ENCODE data around the gene ERC2. TPM values are rescaled to one million over a fixed set of nuclear protein-coding genes. Genes with fewer than 3 reads are reported as not detected.

ERC2 gene
- total and polyA plus RNA-seq, 2 of the 13 experiments (the other 11 are each of a cell fraction or from before 2014, with no cell fraction given) = 0.16 to 0.22 TPM

- TF ChIP-seq POLR2G (IDR thresholded peaks at IDR 0.05; ENCODE audit: low read depth, low read length) (no peak), BRD4 (CRISPR knock-in tag; IDR thresholded peaks at IDR 0.05) (no peak), MLX (CRISPR knock-in tag; IDR thresholded peaks at IDR 0.05) (no peak), ZNF816 (CRISPR knock-in tag; IDR thresholded peaks at IDR 0.05; ENCODE audit: borderline replicate concordance) (no peak), EEA1 (CRISPR knock-in tag; IDR thresholded peaks at IDR 0.05; ENCODE audit: borderline replicate concordance) (no peak), SP2 (CRISPR knock-in tag; IDR thresholded peaks at IDR 0.05) (no peak), ZNF30 (CRISPR knock-in tag; IDR thresholded peaks at IDR 0.05) (no peak), PAF1 (CRISPR knock-in tag; IDR thresholded peaks at IDR 0.05) (no peak), LCORL (IDR thresholded peaks at IDR 0.05) (no peak), LCORL (CRISPR knock-in tag; IDR thresholded peaks at IDR 0.05) (no peak), RORA (CRISPR knock-in tag; IDR thresholded peaks at IDR 0.05) (no peak), FOSL1 (CRISPR knock-in tag; IDR thresholded peaks at IDR 0.05; ENCODE audit: borderline replicate concordance) (no peak), ZNF20 (CRISPR knock-in tag; IDR thresholded peaks at IDR 0.05) (no peak), HNF1A (IDR thresholded peaks at IDR 0.05; ENCODE audit: low read depth) (no peak), HNF1A (CRISPR knock-in tag; IDR thresholded peaks at IDR 0.05; ENCODE audit: borderline replicate concordance) (no peak), GFI1 (CRISPR knock-in tag; IDR thresholded peaks at IDR 0.05; ENCODE audit: borderline replicate concordance) (no peak), REST (IDR thresholded peaks at IDR 0.05; ENCODE audit: borderline replicate concordance in 1 of 2, low read depth in 1 of 2, low read length in 2 of 2) (no peak), BRCA1 (CRISPR knock-in tag; IDR thresholded peaks at IDR 0.05) (no peak)
- H3K27ac ChIP-seq (ENCODE audit: extremely low read length, insufficient read depth, low read length) = no peak overlapping the region
- intact Hi-C loops (cut with micrococcal nuclease; ENCODE audit: unreplicated experiment) (no loop called here), in situ Hi-C loops (cut with HindIII; ENCODE audit: extremely low pct_ligation_motif_present, low pct_unique_long_range_greater_than_20kb) (no loop called here)
- H3K36me3 ChIP-seq (replicated peaks in 1 of 2; ENCODE audit: control insufficient read depth in 1 of 2, insufficient read depth in 2 of 2, low read length in 2 of 2) = no peaks in the 10 kb centered on the region
- no TSS peak for BruUV-seq (replicated peaks)
- H3K4me1 ChIP-seq (ENCODE audit: insufficient read depth, low read length) = no peaks in the 10 kb centered on the region
- H3K9me3 ChIP-seq (ENCODE audit: low read length) = no peaks in the 10 kb centered on the region
- no peak overlapping the region for H2AFZ ChIP-seq (ENCODE audit: low read length)
- H3K27me3 ChIP-seq (ENCODE audit: control insufficient read depth in 1 of 2, insufficient read depth in 2 of 2, low read length in 2 of 2) = peaks cover 0 to 2% of the 10 kb centered on the region in 2 experiments; a peak in 1 of 5 replicates
- FAIRE-seq (no peak), DNase-seq (ENCODE audit: low spot score) (no peak), ATAC-seq (no peak)
- no peak overlapping the region for H3K9ac ChIP-seq (ENCODE audit: insufficient read depth, low read depth, low read length)
- POLR2A ChIA-PET = no interaction called here
- WGBS (ENCODE audit: low lambda C conversion rate) = 0% methylated on average over 1 of the region's 1 CpG
- CTCF ChIA-PET (ENCODE audit: low intra/inter-chr PET ratio, low total read pairs) = no interaction called here
- H3K79me2 ChIP-seq (ENCODE audit: insufficient read depth, low read length) = no peaks in the 10 kb centered on the region
- H3K4me2 ChIP-seq (ENCODE audit: low read depth, low read length) = no peak overlapping the region
- H4K20me1 ChIP-seq (ENCODE audit: insufficient read depth, low read length) = no peaks in the 10 kb centered on the region
- H3K4me3 ChIP-seq (replicated peaks in 1 of 3; ENCODE audit: insufficient read depth in 1 of 3, low read depth in 2 of 3, low read length in 3 of 3) = no peak overlapping the region
These were observed 610.0 kb downstream of the ERC2 start for GRCh38 chr3:55858302-55858701.
